Breast epithelium (tissue), 4 donors: ENCODE data around the gene RPL39L. TPM values are rescaled to one million over a fixed set of nuclear protein-coding genes. Genes with fewer than 3 reads are reported as not detected.

Source experiments
- DNase-seq, 2 donors: peaks; one replicate each; pipeline ENCODE4 v3.0.0-alpha.2; 2019; ENCODE audit warnings: low spot score in 2 of 2
- H3K27ac ChIP-seq, 2 donors: fragments of 200-600 bp; sonication (generic) in 1 of 2; one replicate each; pipeline ENCODE4 v1.5.1; 2016 to 2019; ENCODE audit warnings: mild to moderate bottlenecking in 1 of 2
- H3K27me3 ChIP-seq, 2 donors: fragments of 200-600 bp; sonication (generic) in 1 of 2; one replicate each; pipeline versions ENCODE4 v1.5.1 to v1.6.0; 2017 to 2019; ENCODE audit warnings: control low read depth in 1 of 2, mild to moderate bottlenecking in 1 of 2
- H3K36me3 ChIP-seq: fragments of 200-600 bp; one replicate; pipeline ENCODE4 v1.5.1; 2019
- H3K4me1 ChIP-seq, 2 donors: fragments of 200-600 bp; sonication (generic); one replicate each; pipeline ENCODE4 v1.5.1; 2016 to 2019; ENCODE audit warnings: control low read depth in 1 of 2
- H3K4me3 ChIP-seq, 3 donors: fragments of 200-600 bp; sonication (generic); 1 replicate in 2 of 3; 2 replicates in 1 of 3; pipeline ENCODE4 v1.5.1; 2016 to 2019; ENCODE audit warnings: mild to moderate bottlenecking in 3 of 3, moderate library complexity in 2 of 3
- H3K9me3 ChIP-seq, 2 donors: fragments of 200-600 bp; sonication (generic) in 1 of 2; one replicate each; pipeline ENCODE4 v1.5.1; 2016 to 2019; ENCODE audit warnings: control low read depth in 1 of 2
- CTCF ChIP-seq, 3 donors: fragments of 450-650 bp; IDR thresholded peaks; one replicate each; pipeline ENCODE4 v1.5.1; 2016 to 2017; ENCODE audit warnings: antibody characterized with exemption in 3 of 3, mild to moderate bottlenecking in 3 of 3, moderate library complexity in 3 of 3
- POLR2A ChIP-seq: fragments of 450-650 bp; IDR thresholded peaks from one replicate; pipeline ENCODE4 v1.6.1; 2016; ENCODE audit warnings: antibody characterized with exemption, mild to moderate bottlenecking, moderate library complexity
- POLR2AphosphoS5 ChIP-seq, 3 donors: sonication (generic); formaldehyde crosslinking; IDR thresholded peaks; one replicate each; pipeline ENCODE4 v1.6.1; 2017; ENCODE audit warnings: antibody characterized with exemption in 3 of 3
- intact Hi-C: fragments of 100-400 bp; cut with DNase I; formaldehyde crosslinking; loops from one replicate; pipeline ENCODE4 v1.15.1; 2023; ENCODE audit warnings: low total_unique reads
- total RNA-seq, 3 donors: library from RNA; depleted of rRNA; stranded (reverse); fragments of >200 nt; gene quantifications; one replicate each; pipeline ENCODE4 v1.1.0, GENCODE V29; 2016

RPL39L gene
- 10 to 100 TPM in 2 of 3 donors, 1 to 10 TPM in 1; 5.4 to 15.4 (median 14.6) TPM for total RNA-seq

DNA sequence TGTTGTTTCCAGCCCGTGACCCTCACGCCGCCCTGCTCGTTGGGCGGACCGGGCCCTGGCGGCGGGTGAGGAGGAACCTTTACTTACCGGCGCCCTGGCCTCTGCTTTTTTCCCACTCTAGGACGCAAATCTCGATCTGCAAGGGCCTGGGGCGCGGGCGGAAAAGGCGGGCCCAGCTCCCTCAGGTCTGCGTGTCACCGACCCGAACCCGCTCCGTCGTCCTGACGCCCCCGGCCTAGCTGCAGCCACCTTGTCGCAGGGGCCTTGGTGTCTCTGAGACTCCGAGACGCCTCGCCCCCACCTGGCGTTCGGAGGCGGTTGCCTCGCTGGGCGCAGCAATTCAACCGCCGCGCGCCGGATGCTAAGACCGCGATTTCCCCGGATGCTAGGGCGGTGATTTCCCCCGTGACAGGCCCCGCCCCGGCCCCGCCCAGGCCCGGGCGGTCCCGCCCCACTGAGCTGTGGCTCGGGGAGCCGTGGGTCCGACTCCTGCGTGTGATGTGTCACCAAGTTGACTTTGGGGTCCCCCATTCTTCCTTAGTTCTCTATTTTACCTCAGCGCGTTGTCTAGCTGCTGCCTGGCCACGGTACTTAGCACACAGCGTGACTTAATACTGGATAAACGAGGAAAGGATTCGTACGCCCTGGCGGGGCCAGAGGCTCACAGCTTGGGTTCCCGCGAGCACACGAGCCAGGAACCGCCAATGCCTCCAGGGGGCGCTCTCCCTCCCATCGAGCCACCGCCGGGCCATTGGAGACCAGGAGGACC is at the start of gene RPL39L:
Gene RPL39L (minus strand): TSS at position 371 of the 769 bp plus-strand sequence. CDS start 18,196 bp downstream, outside the sequence.
- H3K36me3 ChIP-seq, result no peaks in the 10 kb centered on the region
- no peaks in the 10 kb centered on the region for H3K4me1 ChIP-seq
- no peaks in the 10 kb centered on the region for H3K9me3 ChIP-seq
- TF ChIP-seq CTCF (IDR thresholded peaks at IDR 0.05), result peak; percentile 62 to 76 (median 74)
- TF ChIP-seq POLR2A, result peak; percentile 40
- TF ChIP-seq POLR2AphosphoS5 (IDR thresholded peaks at IDR 0.05), result peak in 1 of 3 donors; percentile 27
- DNase-seq, result peak; percentile 59 to 72
- intact Hi-C loops, result no loop called here
- no peaks in the 10 kb centered on the region for H3K27me3 ChIP-seq
- peak within 1 kb of the TSS; percentile 68 to 74 for H3K27ac ChIP-seq
- peak within 1 kb of the TSS; percentile 51 to 75 (median 68) for H3K4me3 ChIP-seq

DNA sequence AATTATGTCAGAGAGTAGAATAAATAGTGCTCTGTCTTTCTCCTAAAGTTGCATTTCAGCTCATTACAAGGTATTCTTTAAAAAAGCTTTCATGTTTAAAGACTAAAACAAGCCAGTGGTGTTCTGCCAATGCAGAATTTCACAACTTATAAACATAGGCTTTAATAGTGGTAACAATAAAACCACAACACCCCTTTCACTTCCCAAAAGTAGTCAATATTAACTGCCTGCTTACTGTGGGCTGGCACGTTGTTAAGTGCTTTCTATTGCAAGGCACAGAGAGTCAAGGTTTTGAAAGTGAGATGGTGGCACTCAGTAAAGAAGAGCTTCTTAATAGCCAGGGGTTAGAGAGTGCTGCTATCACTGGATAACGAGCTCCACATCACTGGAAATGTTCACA is 49.6 kb upstream of the RPL39L start:
- Histone ChIP-seq H3K36me3 (no peaks in the 10 kb centered on the region), H3K27me3 (no peaks in the 10 kb centered on the region), H3K9me3 (no peaks in the 10 kb centered on the region), H3K4me1 (peaks cover 0 to 11% of the 10 kb centered on the region in 2 donors), H3K27ac (peak overlapping the region; percentile 19 to 23), H3K4me3 (no peak overlapping the region)
- TF ChIP-seq CTCF (IDR thresholded peaks at IDR 0.05), result no peak
- TF ChIP-seq POLR2A, result no peak
- TF ChIP-seq POLR2AphosphoS5 (IDR thresholded peaks at IDR 0.05), result no peak
- DNase-seq, result no peak
- intact Hi-C loops, result no loop called here

DNA sequence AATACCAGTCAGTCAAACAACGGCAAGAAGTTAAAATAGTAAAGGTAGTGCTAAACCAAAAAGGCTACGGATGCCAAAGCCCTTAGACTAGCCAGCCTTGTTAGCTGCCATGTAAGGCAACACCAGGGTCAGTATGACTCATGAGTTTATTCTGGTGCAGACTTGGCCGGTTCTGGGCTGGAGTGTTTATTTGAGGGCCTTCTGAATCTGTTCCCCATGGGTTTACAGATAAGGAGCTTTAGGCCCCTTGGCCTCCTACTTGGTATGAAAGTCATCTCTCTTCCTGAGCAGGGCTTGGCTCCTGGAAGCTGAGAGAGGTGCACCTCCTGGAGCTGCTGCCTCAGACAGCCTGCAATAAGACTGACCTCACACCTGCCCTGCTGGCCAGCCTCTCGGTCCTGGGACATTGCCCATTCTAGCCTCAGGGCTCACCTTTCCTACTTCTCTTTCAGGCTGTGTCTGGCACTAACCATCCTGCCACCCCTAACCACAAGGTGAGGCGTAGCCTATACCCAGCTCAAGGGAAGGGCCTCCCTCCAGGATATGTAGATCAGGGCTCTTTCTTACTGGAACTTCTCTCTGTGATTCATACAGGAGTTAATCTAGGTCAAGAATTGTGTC is 47.6 kb upstream of the RPL39L start:
- intact Hi-C loops, result no loop called here
- H3K27me3 ChIP-seq, result no peaks in the 10 kb centered on the region
- no peaks in the 10 kb centered on the region for H3K36me3 ChIP-seq
- no peak overlapping the region for H3K4me3 ChIP-seq
- DNase-seq, result peak in 1 of 2 donors; percentile 48
- H3K9me3 ChIP-seq, result no peaks in the 10 kb centered on the region
- no peak for TF ChIP-seq POLR2A
- peaks cover 0 to 11% of the 10 kb centered on the region in 2 donors for H3K4me1 ChIP-seq
- H3K27ac ChIP-seq, result peak overlapping the region; percentile 71 to 82

DNA sequence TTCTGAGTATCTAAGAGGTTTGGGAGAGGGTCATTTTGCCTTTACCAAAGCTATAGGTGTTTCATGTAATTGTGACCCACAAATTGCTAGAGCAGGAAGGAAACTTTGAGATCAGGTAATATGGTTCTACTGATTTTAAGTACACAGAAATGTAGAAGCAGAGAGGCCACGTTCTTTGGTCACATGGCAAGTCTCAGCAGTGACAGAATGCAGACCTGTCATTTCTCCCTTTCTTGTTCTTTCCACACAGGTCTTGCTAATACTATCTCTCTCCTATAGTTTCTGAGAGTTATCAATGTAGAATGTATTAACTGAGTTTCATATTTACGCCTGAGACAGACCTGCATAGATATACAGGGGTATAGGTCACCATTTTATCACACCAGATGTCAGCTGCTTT is 47.1 kb upstream of the RPL39L start:
- no peak for DNase-seq
- Histone ChIP-seq H3K27me3 (no peaks in the 10 kb centered on the region), H3K27ac (peak overlapping the region; percentile 71 to 82), H3K9me3 (no peaks in the 10 kb centered on the region), H3K4me3 (no peak overlapping the region), H3K36me3 (no peaks in the 10 kb centered on the region), H3K4me1 (peaks cover 0 to 11% of the 10 kb centered on the region in 2 donors)
- intact Hi-C loops, result no loop called here
- TF ChIP-seq CTCF (IDR thresholded peaks at IDR 0.05) (no peak), POLR2A (no peak), POLR2AphosphoS5 (IDR thresholded peaks at IDR 0.05) (no peak)

DNA sequence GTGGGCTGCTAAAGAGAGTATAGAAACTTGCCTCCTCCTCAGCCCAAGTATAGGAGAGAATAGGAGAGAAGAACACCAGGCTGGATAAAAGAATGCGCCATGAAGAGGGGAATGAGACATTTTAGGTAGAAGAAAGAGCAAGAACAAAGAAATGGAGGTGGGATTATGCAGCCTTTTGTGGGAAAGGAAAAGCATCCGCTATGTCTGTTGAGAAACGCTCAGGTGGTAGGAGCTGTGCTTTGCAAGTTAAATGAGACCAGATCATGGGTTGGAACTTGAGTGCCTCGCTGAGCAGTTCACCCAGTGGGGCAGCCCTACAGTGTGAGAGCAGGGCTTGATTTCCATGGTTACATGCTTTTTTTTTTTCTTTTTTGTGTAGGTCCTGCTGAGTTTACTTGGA is 46.5 kb upstream of the RPL39L start:
- Histone ChIP-seq H3K9me3 (no peaks in the 10 kb centered on the region), H3K27ac (no peak overlapping the region), H3K4me1 (peaks cover 0 to 11% of the 10 kb centered on the region in 2 donors), H3K36me3 (no peaks in the 10 kb centered on the region), H3K27me3 (no peaks in the 10 kb centered on the region), H3K4me3 (no peak overlapping the region)
- intact Hi-C loops, result no loop called here
- TF ChIP-seq CTCF (IDR thresholded peaks at IDR 0.05) (no peak), POLR2AphosphoS5 (IDR thresholded peaks at IDR 0.05) (no peak)
- no peak for DNase-seq
